NCI-H1105 (cell line): ENCODE results near the gene TPRG1.

Experiments used
- DNase-seq: peaks from one replicate; lab custom pipeline; 2025; lab: John Stamatoyannopoulos, UW

Gene TPRG1, protein sequence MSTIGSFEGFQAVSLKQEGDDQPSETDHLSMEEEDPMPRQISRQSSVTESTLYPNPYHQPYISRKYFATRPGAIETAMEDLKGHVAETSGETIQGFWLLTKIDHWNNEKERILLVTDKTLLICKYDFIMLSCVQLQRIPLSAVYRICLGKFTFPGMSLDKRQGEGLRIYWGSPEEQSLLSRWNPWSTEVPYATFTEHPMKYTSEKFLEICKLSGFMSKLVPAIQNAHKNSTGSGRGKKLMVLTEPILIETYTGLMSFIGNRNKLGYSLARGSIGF

DNA sequence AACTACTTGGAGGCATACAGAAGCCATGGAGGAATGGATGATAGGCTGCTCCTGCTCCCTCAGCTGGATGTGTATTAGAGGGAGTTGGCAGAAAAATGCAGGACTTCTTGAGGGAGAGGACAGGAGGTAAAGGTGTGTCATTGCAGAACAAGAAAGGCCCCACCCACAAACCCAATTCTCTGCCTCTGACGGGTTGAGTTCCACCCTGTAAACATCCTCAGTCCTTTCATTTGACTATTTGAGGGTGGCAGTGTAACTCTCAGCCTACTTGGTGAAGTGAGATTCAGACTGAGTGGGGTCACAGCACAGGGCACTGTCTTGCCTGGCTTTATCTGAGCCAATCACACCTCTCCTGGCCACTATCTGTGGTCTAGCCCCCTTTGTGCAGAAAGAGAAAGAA, at the start of gene TPRG1:
TSS of gene TPRG1 (plus strand) at position 265 of the 400 bp plus-strand sequence. CDS start 35,414 bp downstream, outside the sequence.
- no peak for DNase-seq

DNA sequence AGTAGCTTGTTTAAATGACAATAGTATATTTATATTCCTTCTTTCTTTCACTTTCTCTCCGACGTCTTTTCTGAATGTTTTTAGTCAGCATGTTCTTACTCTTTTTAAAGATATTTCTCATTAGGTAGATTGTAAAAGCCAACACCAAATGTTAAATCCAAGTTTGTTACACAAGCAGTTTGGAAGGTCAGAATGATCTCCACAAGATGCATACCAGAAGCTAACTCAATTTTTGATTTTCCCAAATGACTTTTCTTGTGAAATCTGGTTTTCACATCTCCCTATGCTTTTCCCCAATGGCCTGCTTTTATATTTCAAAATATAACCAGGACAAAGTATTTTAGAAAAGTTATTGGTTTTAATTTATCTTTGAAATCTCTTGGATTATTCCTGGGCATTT, 49.7 kb upstream of the TPRG1 start:
- no peak for DNase-seq

DNA sequence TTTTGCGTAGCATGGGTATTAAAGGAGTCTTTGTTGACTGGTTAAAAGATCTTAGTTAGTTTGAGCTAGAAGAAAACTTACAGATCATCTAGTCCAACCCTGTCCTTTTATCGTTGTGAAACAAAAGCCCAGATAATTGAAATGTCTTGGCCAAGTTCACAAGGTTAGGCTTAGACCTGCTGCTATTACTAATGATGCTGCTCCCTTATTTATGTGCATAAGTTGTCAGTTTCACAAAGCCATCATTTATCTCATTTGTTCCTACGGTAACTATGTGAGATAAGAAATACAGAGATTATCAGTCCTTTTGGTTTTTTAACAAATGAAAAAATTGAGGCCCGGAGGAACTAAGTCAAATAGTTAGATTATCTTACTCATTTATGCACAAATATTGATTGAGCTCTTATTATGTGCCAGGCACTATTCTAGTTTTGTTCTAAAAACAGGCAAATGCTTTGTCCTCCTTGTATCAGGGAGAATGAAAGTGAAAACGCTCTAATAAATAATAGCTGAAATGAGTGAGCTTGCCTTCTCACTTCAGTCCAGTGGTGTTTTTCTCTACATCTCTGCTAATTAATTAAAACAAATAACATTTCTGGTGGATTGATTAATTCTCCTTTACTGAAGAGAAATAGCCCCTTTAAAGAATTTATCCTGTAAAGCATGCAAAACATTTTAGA, 49.1 kb upstream of the TPRG1 start:
- no peak for DNase-seq

DNA sequence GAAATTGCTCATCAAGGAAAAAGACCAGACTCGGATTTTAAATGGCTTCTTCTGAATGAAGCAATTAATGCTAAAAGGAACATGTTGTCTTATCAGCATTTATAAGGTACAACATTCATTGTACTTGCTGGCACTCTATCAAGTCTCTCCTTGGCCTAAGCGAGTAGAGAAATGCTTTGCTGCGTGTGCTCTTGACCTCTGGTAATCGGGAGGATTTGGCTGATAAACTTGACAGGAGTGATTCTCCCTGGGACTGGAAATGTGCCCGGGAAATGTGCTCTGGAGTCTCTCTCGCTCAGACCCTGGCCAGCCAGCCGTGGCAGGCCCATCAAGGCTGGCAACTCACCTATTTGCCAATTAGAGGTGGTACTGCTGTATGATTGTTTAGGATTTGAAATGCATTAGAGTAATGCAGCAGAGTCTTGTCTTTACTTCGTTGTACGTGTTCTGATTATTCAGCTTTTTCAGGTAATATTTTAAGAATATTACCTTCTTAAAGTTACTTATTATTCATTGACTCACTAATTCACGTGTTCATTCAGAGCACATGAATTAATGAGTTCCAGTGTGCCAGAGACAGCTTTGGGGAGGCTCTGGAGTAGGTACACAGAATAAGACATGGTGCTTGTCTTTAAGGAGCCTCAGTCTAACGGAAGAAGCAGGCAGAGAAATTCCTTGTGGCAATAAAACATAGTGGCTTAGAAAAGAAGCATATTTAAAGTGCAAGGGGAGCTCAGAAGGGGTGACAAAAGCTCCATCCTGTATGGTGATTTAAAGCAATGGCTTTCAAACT, 48.0 kb upstream of the TPRG1 start:
- DNase-seq = peak; percentile 93

DNA sequence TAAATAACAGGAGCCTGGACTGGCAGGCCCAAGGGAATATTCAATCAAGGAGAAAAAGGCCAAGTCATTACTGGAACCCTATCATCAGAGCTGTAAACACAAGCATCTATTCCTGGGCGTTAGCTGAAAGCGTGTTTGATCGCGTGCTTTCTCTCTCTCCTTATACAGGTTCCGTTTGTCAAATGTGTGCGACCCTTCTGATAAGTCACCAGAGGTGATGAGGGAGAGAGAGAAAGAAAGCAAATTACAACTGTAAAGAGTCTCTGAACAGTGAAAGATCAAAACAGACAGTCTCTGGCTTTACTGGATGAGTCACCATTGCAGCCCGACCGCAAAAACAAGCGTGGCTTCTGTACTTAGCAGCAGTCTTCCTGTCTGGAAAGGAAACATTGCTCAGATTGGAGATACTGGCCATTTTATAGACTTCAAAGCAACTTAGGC, 39.5 kb upstream of the TPRG1 start:
- no peak for DNase-seq

DNA sequence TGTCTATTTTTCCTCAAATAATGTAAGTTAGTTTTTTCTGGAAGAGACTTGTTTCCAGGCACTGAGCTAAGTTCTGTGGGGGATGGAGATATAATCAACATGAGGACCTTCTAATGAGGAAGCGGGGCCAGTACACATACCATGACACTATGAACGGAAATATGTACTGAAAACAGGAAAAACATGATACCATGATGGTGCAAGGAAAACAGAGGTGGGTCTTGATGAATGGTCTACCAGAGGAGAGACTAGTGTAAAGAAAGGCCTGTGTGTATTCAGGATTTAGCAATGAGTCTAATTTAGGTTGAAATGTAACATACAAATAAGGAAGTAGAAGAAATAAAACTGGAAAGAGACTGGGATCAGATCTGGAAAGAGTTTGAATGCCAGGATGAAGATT, 38.9 kb upstream of the TPRG1 start:
- no peak for DNase-seq

DNA sequence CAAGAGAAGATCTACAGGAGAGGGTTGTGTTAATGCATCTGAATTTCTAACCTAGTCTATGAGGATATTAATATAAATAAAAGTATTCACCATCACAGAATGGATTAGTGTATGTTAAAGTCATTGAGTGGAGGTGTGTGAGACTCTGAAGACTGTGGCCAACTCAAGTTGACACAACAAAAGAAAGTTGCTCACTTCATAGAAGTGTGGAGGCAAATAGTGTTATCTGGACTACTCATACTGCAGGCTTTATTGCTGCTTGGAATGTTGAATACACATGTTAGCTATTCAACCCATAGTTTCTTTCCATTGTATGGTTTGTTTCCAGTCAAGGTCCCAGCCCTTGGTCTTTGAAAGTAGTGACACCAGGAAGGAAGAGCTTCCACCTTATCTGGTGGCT, 38.0 kb upstream of the TPRG1 start:
- DNase-seq = no peak

DNA sequence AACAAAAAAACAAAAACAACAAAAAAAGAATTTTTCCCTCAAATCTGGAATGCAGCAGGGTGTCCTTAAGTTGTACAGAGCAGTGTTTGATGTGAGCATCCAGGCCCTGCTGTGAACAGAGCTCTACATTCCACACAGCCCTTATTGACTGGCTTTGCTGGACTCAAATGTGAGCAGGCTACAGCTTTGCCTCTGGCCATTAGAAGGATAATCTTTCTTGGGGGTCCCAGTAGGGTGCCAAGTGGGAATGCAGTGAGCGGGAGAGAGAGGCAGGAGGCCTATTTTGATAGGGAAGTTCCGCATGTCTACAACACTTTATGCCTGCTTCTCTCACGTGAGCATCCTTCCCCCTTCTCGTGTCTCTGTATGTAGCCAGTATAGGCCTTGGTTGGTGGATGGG, 34.4 kb upstream of the TPRG1 start:
- no peak for DNase-seq

DNA sequence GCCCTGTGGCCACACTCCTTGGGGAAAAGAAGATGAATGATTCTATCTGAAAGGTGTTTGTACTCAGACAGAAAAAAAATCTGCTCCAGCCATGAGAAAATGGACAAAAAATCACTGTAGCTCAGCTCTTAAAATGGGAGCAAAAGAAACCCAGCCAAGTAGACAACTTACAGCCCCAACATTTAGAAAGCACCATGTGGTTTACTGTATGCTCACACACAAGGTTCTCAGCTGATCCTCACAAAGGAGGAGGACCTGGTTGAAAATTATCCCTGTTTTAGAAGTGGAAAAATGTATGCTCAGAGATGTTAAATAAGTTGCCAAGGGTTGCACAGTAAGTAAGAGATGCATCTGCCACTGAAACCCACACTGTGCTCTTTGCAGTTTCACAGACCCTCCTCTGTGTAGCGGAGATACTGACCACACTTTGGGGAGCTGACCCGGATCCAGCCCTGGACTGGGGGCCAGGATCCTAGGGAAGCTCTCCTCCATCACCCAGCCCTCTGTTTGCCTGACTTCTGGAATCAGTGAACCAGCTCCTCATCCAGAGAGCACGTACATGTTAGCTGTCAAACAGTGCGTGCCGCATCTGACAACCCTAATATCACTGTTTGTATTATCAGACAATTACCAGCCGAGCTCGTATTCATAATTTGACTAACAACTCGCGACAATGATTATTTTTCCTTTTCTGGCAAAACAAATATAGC, 32.7 kb upstream of the TPRG1 start:
- no peak for DNase-seq

DNA sequence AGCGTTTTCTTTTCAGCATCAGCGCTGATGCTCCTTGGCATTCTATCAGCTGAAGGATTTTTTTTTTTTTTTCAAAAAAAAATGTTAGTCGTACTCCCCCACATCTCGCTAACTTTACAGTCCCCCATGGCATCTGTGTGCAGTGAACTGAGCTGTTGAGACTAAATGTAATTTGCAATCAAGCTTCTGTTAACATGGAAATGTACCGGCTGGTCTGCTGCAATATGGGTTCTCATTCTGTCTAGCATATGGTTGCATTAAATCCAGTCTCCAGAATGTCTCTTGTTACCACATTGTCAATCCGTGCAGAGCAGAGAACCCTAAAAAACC, 32.2 kb upstream of the TPRG1 start:
- DNase-seq = no peak

DNA sequence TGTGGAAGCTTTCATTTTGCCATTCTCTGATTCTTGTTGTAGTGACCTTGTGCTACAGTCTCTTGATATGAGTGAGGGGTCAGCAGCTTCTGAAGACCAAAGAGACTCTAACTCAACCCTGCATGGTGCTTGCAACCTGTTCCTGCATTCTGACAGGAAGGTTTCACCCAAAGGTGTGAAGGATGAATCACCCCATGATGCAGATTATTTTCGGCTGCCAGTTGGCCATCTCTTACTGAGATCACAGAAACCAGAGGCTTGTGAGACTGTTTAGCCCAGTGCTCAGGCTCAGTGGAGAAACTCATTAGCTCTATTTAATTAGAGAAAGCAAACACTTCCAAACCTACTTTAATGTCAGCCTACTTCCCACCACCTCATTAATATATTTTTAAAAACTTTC, 29.2 kb upstream of the TPRG1 start:
- no peak for DNase-seq

DNA sequence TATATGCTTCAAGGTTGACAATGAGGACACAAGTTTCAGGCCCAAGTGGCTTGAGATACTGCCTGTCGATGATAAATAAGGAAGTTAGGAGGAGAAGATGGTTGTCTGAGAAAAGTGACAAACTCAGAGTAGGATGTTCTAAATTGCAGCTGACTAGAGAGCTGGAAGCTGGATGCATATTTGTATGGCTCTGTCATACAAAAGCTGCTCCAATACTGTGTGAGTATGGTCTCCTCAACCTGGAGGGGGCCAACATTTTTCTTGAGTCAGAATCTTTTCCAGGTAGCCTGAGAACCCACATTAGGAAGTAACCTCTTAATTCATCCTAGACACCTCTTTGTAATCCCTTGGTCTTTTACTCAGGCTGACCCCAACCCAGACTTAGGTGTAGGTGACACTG, 28.4 kb upstream of the TPRG1 start:
- DNase-seq = no peak

DNA sequence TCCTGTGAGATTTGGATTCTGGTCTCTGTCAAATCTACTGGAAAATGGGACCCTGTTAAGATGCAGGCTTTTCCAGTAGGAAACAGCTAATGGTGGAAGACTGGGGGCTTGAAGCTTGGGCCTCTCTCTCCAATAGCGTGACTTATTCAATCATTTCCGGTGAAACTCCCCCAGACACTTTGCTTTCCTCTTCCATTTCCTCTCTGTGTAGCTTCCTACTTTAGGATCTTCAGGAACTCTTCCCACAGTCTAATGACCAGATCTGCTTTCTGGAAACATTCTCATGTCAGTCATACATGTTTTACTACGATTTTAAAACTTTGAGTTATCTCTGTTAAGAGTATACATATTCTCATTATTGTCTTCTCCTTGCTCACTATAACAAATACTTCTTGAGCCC, 28.0 kb upstream of the TPRG1 start:
- DNase-seq = no peak

DNA sequence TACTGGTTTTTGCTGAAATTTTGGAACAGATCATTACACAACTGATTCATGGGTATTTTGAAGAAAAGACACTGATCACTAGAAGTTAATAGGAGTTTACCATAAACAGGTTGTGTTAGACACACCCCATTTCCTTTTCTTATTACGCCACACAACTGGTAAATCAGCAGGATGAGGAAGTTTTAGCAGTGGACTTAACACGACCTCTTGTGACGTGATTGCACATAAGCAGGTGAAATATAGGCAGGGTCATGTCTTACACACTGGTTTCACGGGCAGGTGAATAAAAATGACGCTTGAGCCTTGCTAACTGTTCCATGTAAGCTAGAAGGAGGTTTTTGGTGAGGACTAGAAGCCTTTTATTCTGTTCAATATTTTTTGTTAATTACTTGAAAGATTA, 27.1 kb upstream of the TPRG1 start:
- DNase-seq = peak; percentile 96

DNA sequence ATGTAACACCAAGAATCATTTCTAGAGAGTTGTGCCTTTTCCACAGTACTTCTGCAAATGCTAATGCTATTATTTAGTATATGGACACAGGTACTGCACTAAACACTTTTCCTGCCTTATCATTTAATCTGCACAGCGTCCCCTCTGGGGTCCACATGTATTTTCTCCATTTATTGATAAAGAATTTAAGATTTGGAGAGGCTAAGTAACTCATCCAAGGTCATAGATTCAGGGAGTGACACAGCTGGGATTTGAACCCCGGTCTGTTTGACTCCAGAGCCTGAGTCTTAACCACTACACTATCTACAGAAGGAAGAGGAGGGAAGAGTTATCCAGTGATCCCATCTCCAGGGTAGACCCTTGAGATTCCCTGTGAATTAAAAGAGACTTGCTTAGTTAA, 24.9 kb upstream of the TPRG1 start:
- DNase-seq = no peak

DNA sequence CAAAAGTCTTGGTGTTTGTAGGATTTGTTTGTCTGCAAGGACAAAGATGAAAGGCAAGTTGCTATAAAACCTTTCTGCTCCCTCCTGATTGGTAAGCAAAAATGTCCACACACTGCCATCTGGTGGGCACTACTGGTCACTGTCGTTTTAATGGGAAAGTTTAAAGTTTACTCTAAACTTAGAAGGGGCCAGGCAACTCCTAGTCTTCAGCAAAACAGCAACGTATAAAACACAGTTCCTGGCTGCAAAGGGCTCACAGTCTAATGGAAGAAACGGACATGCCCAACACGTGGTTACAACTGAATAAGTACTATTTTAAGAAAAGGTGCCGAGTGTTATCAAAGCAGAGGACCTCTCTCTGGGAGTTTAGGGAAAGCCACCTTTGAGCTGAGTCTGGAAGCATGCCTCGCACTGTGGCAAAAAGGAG, 23.7 kb upstream of the TPRG1 start:
- DNase-seq = peak; percentile 72

DNA sequence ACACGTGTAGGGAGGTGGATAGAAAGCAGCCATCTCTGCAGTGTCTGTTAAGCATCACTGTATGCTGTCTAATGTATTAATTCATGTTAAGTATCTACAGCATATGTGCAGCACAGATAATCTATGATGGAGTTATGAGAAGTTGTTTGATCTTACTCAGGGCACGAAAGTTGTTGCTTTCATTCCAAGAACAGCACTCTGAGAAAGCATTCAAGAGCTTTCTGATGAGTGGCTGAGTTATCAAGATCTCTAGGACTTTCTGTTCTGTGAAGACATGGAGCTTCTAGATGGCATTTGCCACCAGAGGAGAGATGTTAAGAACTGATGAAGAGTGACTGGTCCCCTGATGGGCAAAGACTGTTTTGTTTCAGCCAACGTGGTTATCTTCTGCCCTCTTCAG, 22.6 kb upstream of the TPRG1 start:
- DNase-seq = no peak

DNA sequence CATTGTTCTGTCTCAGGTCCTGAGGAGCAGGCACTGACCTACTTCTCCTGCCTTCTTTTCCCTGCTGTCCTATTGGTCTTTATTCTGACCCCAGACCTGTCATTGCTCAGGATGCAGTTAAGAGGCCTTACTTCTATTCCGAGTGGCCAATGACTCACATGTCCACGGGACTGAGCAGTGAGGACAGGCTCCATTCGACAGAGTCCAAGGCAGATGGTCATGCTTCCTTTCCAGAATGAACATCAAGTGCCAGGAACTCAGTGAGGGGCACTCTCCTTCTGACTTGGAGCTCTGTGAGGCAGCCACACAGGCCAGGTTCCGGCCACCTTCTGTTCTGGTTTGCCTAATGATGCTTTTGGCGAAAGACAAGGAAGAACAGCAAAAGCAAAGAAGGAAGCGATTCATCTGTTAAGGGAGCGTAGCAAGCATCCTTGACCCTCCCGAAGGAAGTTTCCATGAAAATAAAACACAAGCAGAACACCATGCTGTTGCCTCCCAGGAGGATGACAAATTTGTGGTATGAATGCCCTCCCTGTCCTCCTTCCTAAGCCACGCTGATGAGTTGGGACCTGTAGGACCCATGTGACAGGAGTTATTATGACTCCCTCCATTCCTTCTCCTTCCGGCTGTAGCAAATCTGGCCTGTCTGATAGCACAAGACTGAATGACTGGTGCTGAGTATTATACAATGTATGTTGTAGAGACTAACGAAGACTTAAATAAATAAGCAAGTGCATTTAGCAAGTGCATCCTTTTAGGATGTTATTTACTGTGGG, 14.4 kb upstream of the TPRG1 start:
- DNase-seq = no peak

DNA sequence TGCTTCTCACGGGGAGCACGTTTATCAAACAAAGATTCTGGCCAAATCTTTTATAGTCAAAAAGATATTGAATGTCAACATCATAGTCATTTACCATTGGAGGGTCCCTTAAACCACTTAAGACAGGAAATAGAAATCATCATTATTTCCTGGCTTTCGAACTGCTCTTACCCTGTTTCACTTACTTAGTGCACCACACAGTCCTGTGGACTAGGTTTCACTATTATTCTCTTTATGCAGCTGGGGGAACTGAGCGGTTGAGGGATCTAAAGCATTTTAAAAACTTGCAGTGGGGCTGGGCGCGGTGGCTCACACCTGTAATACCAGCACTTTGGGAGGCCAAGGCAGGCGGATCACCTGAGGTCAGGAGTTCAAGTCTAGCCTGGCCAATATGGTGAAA, 13.7 kb upstream of the TPRG1 start:
- DNase-seq = no peak

DNA sequence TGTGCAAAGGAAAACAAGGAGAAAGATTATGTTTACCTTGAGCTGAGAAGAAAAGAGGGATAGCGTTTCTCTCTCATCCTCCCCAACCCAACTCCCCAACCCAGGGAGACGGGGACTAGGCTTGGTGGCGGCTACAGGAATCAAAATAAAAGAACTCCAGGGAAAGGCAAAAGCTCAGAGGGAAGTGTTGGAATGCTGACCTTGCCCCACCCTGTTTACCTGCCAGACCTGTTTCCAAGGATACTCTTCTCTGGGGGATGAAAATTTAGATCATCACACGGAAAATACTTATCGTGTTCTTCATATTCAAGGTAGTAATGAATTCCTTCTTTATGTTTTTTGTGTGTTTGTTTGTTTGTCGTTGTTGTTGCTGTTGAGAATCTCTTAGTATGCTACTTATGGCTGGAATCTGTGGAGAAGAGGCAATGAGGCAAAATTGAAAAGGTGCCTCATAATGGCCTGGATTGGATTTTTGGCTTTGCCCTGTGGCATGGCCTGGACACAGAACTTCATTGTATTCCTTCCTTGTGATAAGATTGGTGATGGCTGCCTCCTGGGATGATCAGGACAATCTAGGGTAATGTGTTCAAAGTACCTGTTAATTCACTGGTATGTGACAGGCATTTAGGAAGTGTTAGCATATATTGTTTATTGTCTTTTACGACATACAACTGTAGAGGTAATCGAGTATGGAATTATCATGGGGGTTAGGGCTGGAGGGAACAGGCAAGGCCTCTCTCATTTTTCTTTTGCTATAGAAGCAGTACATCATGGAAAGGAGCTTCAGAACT, 11.1 kb upstream of the TPRG1 start:
- DNase-seq = no peak

DNA sequence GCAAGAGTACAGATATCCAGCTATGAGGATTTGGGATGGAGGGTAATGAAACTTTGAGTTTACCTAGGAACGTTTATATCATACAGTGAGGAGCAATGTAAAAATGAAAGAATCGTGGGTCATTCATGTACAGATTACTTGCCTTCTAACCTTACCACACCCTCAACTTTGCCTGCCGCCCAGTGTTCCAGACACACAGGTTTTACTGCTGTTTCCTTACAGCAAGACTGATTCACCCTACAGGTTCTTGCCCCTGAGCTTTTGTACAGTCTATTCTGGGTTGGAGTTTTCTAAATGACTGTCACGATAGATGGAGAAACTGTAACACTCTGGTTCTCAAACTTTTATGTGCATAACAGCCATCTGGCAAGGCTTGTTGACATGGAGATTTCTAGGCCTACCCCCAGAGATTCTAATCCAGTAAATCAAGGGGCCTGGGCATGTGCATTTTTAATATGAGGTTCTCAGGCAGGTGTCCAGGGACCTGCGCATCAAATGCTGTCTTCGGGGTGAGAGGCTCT, 6.6 kb upstream of the TPRG1 start:
- DNase-seq = no peak
